ENCODE results near the gene RMND5A. TPM values are rescaled to one million over a fixed set of nuclear protein-coding genes. Genes with fewer than 3 reads are reported as not detected.
"Not testable (repeated sequence)": the region's sequence is repeated elsewhere in the genome, so short reads cannot be mapped to it uniquely, and the experiment has no call there.

The RMND5A gene
- polyA plus RNA-seq (36.3 and 40.8 TPM in 2 replicates), polyA minus RNA-seq (83.0 and 89.9 TPM in 2 replicates)

DNA sequence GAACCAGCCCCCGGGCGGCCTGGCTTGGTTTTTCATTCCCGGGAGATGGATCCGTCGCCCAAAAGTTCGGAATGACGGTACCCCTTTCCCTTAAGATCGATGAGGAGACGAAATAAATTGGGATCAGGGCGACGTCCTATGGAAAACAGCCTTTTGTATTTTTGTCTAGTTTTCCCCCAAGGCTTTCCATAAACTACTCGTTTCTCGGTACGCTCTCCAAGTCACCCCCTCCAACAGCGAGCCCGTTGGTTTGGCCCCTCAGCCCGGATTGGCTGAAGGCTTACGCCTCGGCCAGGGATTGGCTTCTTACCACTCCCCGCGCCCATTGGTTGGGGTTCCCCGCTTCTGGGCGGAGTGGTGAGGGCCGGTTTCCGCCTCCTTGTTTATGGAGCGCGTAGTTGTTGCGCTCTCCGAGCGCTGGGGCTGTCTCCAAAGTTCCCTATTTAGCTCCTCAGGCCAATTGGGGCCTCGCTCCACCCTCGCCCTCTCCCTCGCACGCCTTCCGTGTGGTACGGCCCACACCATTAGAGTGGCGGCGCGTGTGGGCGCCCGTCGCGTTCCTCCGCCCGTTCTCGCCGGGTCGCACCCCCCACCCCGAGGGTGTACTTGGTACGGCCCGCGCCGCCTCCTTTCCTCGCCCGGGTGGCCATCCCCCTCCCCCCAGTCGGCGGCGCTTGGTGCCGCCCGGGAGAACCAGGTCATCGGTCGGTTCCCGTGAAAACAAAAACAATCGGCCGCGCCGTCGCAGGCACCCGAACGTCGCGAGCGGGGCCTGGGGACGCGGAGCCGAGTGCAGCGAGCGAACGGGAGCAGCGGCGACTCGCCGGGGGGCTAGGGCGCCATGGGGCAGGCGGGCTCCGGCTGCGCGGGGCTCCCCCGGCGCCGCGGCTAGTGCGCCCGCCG, at the start of gene RMND5A:
Gene RMND5A, plus strand, starts transcription at position 655 of the 903 bp plus-strand sequence. CDS start 377 bp downstream, outside the sequence.
- TF ChIP-seq TAF1 (IDR thresholded peaks at IDR 0.05; ENCODE audit: low read depth), result peak; percentile 59
- peak; percentile 67 for TF ChIP-seq POLR2AphosphoS5 (IDR thresholded peaks at IDR 0.05)
- not testable (repeated sequence) for H2AFZ ChIP-seq (ENCODE audit: low read depth, low read length); H3K36me3 ChIP-seq (ENCODE audit: insufficient read depth, low read length); H3K27me3 ChIP-seq (ENCODE audit: insufficient read depth, low read depth, low read length); H3K4me2 ChIP-seq (ENCODE audit: low read length); H4K20me1 ChIP-seq (ENCODE audit: insufficient read depth); H3K79me2 ChIP-seq (replicated peaks; ENCODE audit: insufficient read depth, low read length); H3F3A ChIP-seq (ENCODE audit: insufficient read depth, low read length, poor library complexity, severe bottlenecking); H3K9me2 ChIP-seq (ENCODE audit: insufficient read depth, low read length); H3K9me3 ChIP-seq (ENCODE audit: low read length)
- Histone ChIP-seq H3K27ac (ENCODE audit: low read length) (peak within 1 kb of the TSS; percentile 55), H3K9ac (ENCODE audit: low read length) (peak within 1 kb of the TSS; percentile 60), H3K4me3 (ENCODE audit: low read length) (peak within 1 kb of the TSS; percentile 64)

DNA sequence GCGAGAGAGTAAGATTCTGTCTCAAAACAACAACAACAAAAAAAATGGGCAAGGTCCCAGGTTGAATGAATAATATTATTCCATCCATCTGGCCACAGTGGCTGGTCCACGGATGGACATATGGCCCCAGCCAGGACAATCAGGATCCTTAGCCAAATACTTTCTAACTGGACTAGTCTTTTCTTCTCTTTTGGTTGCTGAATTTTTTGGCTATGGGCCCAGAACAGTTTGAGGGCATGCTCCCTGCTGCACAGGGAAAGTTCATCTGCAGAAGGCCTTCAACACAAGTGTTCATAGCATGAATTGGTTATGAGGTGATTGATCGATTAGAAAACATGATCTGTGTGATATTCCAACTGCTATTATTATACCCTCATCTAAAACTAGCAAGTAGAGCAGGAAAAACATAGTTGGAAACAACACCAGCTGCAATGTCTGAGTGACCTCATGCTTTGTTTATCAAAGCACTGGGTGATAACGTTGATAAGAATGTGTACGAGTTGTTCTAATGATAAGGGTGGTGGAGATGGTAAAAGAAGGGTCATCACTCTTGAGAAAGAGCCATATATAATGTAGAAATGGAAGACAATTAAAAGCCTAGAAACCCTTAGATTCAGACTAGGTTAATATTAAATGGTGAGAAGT, 48.6 kb upstream of the RMND5A start:
- Histone ChIP-seq H3K4me2 (ENCODE audit: low read length) (no peak overlapping the region), H3F3A (ENCODE audit: insufficient read depth, low read length, poor library complexity, severe bottlenecking) (no peaks in the 10 kb centered on the region), H3K9me3 (ENCODE audit: low read length) (no peaks in the 10 kb centered on the region), H3K79me2 (replicated peaks; ENCODE audit: insufficient read depth, low read length) (no peaks in the 10 kb centered on the region), H2AFZ (ENCODE audit: low read depth, low read length) (no peak overlapping the region), H3K9me2 (ENCODE audit: insufficient read depth, low read length) (no peaks in the 10 kb centered on the region), H3K27ac (ENCODE audit: low read length) (no peak overlapping the region), H3K9ac (ENCODE audit: low read length) (no peak overlapping the region), H3K4me3 (ENCODE audit: low read length) (no peak overlapping the region), H3K36me3 (ENCODE audit: insufficient read depth, low read length) (no peaks in the 10 kb centered on the region), H3K27me3 (ENCODE audit: insufficient read depth, low read depth, low read length) (no peaks in the 10 kb centered on the region), H4K20me1 (ENCODE audit: insufficient read depth) (no peaks in the 10 kb centered on the region)
- TF ChIP-seq SMC3 (conservative IDR thresholded peaks at IDR 0.05; ENCODE audit: poor library complexity) (no peak), REST (IDR thresholded peaks at IDR 0.05; ENCODE audit: borderline replicate concordance) (no peak), EP300 (conservative IDR thresholded peaks at IDR 0.05; ENCODE audit: poor library complexity, severe bottlenecking) (no peak), CTCF (IDR thresholded peaks at IDR 0.05; ENCODE audit: poor library complexity, severe bottlenecking) (no peak), POLR2AphosphoS5 (IDR thresholded peaks at IDR 0.05) (no peak), MXI1 (conservative IDR thresholded peaks at IDR 0.05; ENCODE audit: poor library complexity, severe bottlenecking) (no peak), RAD21 (conservative IDR thresholded peaks at IDR 0.05) (no peak), TAF1 (IDR thresholded peaks at IDR 0.05; ENCODE audit: low read depth) (no peak), EZH2 (IDR thresholded peaks at IDR 0.05; ENCODE audit: borderline replicate concordance, insufficient read depth, low read length, poor library complexity, severe bottlenecking) (no peak)

Data from neural cell (in vitro differentiated cells).